ENCODE measurements around the gene KBTBD12. TPM values are rescaled to one million over a fixed set of nuclear protein-coding genes. Genes with fewer than 3 reads are reported as not detected.

KBTBD12 gene
- polyA plus RNA-seq, 1 of the 3 experiments (the other 2 are of a cell fraction) = not detected

DNA sequence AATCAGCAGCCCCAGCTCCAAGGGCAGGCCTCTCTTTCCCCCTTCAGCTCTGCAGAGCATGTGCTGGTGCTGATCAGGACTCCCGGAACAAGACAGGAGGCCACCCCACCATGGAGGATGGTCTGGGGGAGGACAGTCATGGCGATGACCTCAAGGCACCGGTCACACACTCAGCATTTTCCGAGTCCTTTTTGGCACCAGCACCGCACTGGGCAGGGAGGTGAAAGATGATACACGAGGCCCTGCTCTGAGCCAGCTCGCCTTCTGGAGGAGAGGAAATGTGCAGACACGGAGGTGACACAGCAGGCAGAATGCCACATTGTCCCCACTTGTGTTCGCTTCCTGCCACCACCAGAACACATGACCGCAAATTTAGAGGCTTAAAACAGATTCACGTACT is 75.4 kb downstream of the KBTBD12 start (continued):
- TF ChIP-seq, protein P1, sequence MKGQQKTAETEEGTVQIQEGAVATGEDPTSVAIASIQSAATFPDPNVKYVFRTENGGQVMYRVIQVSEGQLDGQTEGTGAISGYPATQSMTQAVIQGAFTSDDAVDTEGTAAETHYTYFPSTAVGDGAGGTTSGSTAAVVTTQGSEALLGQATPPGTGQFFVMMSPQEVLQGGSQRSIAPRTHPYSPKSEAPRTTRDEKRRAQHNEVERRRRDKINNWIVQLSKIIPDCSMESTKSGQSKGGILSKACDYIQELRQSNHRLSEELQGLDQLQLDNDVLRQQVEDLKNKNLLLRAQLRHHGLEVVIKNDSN (IDR thresholded peaks at IDR 0.05; ENCODE audit: borderline replicate concordance, low read depth) = no peak
- no peak for TF ChIP-seq GATA2 (CRISPR knock-in tag; IDR thresholded peaks at IDR 0.05)

DNA sequence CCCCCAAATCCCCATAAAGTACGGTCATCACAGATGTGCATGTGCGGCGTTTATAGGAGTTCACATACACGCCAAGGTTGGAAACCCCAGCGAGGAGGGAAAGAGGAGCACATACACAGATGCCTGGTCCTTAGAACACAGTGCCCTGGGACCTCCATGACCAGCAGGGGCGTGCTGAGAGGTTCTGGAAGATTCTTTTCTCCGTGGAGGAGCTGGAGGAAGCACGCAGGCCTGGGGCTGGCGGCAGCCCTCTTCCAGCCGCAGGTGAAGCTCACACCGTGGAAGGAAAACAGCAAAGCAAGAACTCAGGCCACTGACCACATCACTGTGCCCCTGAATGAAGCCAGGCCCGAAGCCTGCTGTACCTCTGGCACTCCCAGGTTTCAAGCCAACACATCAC is 76.2 kb downstream of the KBTBD12 start:
- Histone ChIP-seq H3K9ac (no peak overlapping the region), H3K27me3 (ENCODE audit: insufficient read depth) (no peaks in the 10 kb centered on the region), H3K36me3 (replicated peaks in 1 of 2; ENCODE audit: control insufficient read depth in 1 of 2, insufficient read depth in 2 of 2, low read length in 1 of 2) (no peaks in the 10 kb centered on the region), H4K20me1 (ENCODE audit: insufficient read depth) (no peaks in the 10 kb centered on the region), H3K4me2 (no peak overlapping the region), H3K79me2 (ENCODE audit: insufficient read depth) (no peaks in the 10 kb centered on the region), H3K9me3 (no peaks in the 10 kb centered on the region), H3K27ac (ENCODE audit: low read depth in 2 of 2, low read length in 1 of 2) (no peak overlapping the region; a peak in 1 of 4 replicates), H3K4me1 (ENCODE audit: control insufficient read depth in 1 of 2, insufficient read depth in 2 of 2, low read depth in 1 of 2, low read length in 1 of 2) (peaks cover 0 to 15% of the 10 kb centered on the region in 2 experiments; a peak in 1 of 4 replicates), H2AFZ (ENCODE audit: low read depth) (no peak overlapping the region), H3K9me2 (no peaks in the 10 kb centered on the region), H3F3A (replicated peaks; ENCODE audit: insufficient read depth) (no peaks in the 10 kb centered on the region), H3K4me3 (ENCODE audit: low read depth in 2 of 2, low read length in 1 of 2) (no peak overlapping the region)
- 80% methylated on average over 6 of the region's 12 CpGs for WGBS (ENCODE audit: low lambda C conversion rate)
- TF ChIP-seq EP300 (IDR thresholded peaks at IDR 0.05; ENCODE audit: borderline replicate concordance in 1 of 2, low read depth in 1 of 2, low read length in 1 of 2) (no peak), TEAD4 (IDR thresholded peaks at IDR 0.05; ENCODE audit: borderline replicate concordance, insufficient read depth) (no peak), RXRA (IDR thresholded peaks at IDR 0.05; ENCODE audit: borderline replicate concordance, low read depth) (no peak), FOXJ3 (CRISPR knock-in tag; IDR thresholded peaks at IDR 0.05) (no peak), TCF12 (IDR thresholded peaks at IDR 0.05) (no peak), FOSL2 (IDR thresholded peaks at IDR 0.05; ENCODE audit: borderline replicate concordance, low read depth) (no peak), CHD2 (IDR thresholded peaks at IDR 0.05; ENCODE audit: low read length, partially characterized antibody) (no peak), JUND (IDR thresholded peaks at IDR 0.05) (no peak), SIN3A (IDR thresholded peaks at IDR 0.05; ENCODE audit: borderline replicate concordance, low read depth, low read length) (no peak), RAD21 (IDR thresholded peaks at IDR 0.05; ENCODE audit: low read length) (no peak), YY1 (IDR thresholded peaks at IDR 0.05; ENCODE audit: low read depth) (no peak), ELF1 (IDR thresholded peaks at IDR 0.05) (no peak)
- TF ChIP-seq, protein P2, sequence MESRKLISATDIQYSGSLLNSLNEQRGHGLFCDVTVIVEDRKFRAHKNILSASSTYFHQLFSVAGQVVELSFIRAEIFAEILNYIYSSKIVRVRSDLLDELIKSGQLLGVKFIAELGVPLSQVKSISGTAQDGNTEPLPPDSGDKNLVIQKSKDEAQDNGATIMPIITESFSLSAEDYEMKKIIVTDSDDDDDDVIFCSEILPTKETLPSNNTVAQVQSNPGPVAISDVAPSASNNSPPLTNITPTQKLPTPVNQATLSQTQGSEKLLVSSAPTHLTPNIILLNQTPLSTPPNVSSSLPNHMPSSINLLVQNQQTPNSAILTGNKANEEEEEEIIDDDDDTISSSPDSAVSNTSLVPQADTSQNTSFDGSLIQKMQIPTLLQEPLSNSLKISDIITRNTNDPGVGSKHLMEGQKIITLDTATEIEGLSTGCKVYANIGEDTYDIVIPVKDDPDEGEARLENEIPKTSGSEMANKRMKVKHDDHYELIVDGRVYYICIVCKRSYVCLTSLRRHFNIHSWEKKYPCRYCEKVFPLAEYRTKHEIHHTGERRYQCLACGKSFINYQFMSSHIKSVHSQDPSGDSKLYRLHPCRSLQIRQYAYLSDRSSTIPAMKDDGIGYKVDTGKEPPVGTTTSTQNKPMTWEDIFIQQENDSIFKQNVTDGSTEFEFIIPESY (IDR thresholded peaks at IDR 0.05; ENCODE audit: borderline replicate concordance, low read depth) = no peak
- TF ChIP-seq, protein P3, sequence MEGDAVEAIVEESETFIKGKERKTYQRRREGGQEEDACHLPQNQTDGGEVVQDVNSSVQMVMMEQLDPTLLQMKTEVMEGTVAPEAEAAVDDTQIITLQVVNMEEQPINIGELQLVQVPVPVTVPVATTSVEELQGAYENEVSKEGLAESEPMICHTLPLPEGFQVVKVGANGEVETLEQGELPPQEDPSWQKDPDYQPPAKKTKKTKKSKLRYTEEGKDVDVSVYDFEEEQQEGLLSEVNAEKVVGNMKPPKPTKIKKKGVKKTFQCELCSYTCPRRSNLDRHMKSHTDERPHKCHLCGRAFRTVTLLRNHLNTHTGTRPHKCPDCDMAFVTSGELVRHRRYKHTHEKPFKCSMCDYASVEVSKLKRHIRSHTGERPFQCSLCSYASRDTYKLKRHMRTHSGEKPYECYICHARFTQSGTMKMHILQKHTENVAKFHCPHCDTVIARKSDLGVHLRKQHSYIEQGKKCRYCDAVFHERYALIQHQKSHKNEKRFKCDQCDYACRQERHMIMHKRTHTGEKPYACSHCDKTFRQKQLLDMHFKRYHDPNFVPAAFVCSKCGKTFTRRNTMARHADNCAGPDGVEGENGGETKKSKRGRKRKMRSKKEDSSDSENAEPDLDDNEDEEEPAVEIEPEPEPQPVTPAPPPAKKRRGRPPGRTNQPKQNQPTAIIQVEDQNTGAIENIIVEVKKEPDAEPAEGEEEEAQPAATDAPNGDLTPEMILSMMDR (IDR thresholded peaks at IDR 0.05) = no peak
- TF ChIP-seq, protein P1 (IDR thresholded peaks at IDR 0.05; ENCODE audit: borderline replicate concordance, low read depth) = no peak
- TF ChIP-seq, protein P4, sequence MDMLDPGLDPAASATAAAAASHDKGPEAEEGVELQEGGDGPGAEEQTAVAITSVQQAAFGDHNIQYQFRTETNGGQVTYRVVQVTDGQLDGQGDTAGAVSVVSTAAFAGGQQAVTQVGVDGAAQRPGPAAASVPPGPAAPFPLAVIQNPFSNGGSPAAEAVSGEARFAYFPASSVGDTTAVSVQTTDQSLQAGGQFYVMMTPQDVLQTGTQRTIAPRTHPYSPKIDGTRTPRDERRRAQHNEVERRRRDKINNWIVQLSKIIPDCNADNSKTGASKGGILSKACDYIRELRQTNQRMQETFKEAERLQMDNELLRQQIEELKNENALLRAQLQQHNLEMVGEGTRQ (IDR thresholded peaks at IDR 0.05; ENCODE audit: borderline replicate concordance, low read depth, low read length) = no peak
- POLR2A ChIA-PET = no interaction called here
- DNase-seq = no peak
- CTCF ChIA-PET = interaction anchor here (1.1 to 1.4 kb wide), 3 partner anchors 17 to 339 kb away, joined by 3 to 7 read pairs (median 3); no protein-coding TSS in a partner anchor
